ENCODE measurements around the gene SMOC2.
"Not testable (repeated sequence)": the region's sequence is repeated elsewhere in the genome, so short reads cannot be mapped to it uniquely, and the experiment has no call there.

Gene SMOC2

GRCh38 chr6:168607272-168608112 is 166.5 kb downstream of the SMOC2 start:
- no peak for DNase-seq

GRCh38 chr6:168608113-168608400 is 167.1 kb downstream of the SMOC2 start:
- no peak for DNase-seq

- no peak for DNase-seq
Observed at GRCh38 chr6:168609026-168609685, 168.2 kb downstream of the SMOC2 start.

- DNase-seq = no peak
Observed at GRCh38 chr6:168609914-168610490, 169.0 kb downstream of the SMOC2 start.

- DNase-seq = not testable (repeated sequence)
Observed at GRCh38 chr6:168610966-168611365, 170.0 kb downstream of the SMOC2 start.

GRCh38 chr6:168611691-168612090 is 170.7 kb downstream of the SMOC2 start:
- DNase-seq = no peak

GRCh38 chr6:168612586-168612985 is 171.6 kb downstream of the SMOC2 start:
- no peak for DNase-seq

- DNase-seq = no peak
Observed at GRCh38 chr6:168615837-168616236, 174.9 kb downstream of the SMOC2 start.

GRCh38 chr6:168616816-168617765 is 176.1 kb downstream of the SMOC2 start:
- DNase-seq = no peak

GRCh38 chr6:168618546-168619315 is 177.7 kb downstream of the SMOC2 start:
- DNase-seq = no peak

- no peak for DNase-seq
Observed at GRCh38 chr6:168619560-168620314, 178.8 kb downstream of the SMOC2 start.

- DNase-seq = no peak
Observed at GRCh38 chr6:168620578-168620977, 179.6 kb downstream of the SMOC2 start.

GRCh38 chr6:168623736-168624135 is 182.8 kb downstream of the SMOC2 start:
- DNase-seq = no peak

GRCh38 chr6:168624540-168624939 is 183.6 kb downstream of the SMOC2 start:
- no peak for DNase-seq

- DNase-seq = no peak
Observed at GRCh38 chr6:168624948-168625347, 184.0 kb downstream of the SMOC2 start.

GRCh38 chr6:168625602-168626001 is 184.6 kb downstream of the SMOC2 start:
- DNase-seq = no peak

GRCh38 chr6:168626046-168626602 is 185.1 kb downstream of the SMOC2 start:
- DNase-seq = no peak

GRCh38 chr6:168627506-168628175 is 186.7 kb downstream of the SMOC2 start:
- no peak for DNase-seq

GRCh38 chr6:168628176-168628553 is 187.2 kb downstream of the SMOC2 start:
- no peak for DNase-seq

GRCh38 chr6:168628732-168629245 is 187.8 kb downstream of the SMOC2 start:
- DNase-seq = no peak

Measured in SIG-M5 (cell line).